D721Med (cell line): ENCODE data around the gene CRYZ.
"Not testable (repeated sequence)": the region's sequence is repeated elsewhere in the genome, so short reads cannot be mapped to it uniquely, and the experiment has no call there.

Source experiments
- DNase-seq: peaks from one replicate; pipeline ENCODE4 v3.0.0; 2011; ENCODE audit warnings: low spot score; ENCODE audit not compliant: insufficient read length
- FAIRE-seq: peaks from 2 replicates; lab custom pipeline; 2011; peaks lifted over from hg19 to GRCh38; lab: Jason Lieb, UNC
- TF ChIP-seq, protein P1 (sequence below): IDR thresholded peaks from 2 replicates; pipeline ENCODE4 v1.5.1; 2012; ENCODE audit warnings: mild to moderate bottlenecking, control low read depth; ENCODE audit not compliant: insufficient read depth; ENCODE audit errors: missing control alignments

CRYZ gene

DNA sequence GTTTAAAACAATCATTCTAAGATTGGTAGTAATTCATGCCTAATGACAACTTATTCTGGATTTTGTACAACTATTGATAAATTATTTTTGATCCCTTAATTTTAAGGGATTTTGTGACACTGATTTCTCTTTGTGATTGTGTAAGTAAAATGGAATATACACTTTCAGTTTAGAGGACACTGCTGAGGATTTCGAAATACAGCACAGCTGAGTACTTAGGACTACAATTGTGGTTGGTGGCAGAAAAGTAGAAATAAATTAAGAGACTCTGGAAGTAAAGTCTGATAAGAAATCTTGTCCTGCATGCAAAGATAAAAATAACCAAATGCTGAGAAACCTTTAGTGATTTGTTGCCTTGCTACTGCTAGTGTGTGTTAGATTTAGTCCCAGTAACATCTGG is 40.1 kb upstream of the CRYZ start:
- TF ChIP-seq, protein P1, sequence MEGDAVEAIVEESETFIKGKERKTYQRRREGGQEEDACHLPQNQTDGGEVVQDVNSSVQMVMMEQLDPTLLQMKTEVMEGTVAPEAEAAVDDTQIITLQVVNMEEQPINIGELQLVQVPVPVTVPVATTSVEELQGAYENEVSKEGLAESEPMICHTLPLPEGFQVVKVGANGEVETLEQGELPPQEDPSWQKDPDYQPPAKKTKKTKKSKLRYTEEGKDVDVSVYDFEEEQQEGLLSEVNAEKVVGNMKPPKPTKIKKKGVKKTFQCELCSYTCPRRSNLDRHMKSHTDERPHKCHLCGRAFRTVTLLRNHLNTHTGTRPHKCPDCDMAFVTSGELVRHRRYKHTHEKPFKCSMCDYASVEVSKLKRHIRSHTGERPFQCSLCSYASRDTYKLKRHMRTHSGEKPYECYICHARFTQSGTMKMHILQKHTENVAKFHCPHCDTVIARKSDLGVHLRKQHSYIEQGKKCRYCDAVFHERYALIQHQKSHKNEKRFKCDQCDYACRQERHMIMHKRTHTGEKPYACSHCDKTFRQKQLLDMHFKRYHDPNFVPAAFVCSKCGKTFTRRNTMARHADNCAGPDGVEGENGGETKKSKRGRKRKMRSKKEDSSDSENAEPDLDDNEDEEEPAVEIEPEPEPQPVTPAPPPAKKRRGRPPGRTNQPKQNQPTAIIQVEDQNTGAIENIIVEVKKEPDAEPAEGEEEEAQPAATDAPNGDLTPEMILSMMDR, result no peak
- FAIRE-seq (no peak), DNase-seq (no peak)

DNA sequence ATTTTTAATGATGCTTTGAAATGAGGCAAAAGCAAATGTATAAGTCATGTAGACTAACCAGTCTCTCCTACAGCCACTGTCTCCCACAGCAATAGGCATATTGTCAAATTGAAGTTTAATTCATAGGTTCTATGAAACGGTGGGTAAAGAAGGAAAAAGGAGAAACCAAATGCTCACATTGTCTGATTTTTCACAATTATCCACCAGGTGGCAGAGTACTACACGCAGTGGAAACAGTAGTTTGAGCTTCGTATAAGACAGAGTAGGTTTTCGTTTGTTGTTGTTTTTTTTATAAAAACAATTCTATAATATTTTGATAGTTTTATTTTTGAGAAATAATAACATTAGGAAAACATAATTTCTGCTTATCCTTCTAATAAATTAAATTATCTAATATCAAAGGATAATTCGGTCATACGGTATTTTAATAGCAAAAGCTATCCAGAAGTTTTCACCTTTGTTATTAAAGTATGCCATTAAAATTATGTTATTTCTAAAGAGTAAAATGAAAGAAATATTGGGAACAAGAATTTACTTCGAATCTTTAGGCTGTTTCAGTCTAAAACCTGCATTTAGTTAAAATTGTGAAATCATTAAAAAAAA is 39.2 kb upstream of the CRYZ start:
- TF ChIP-seq, protein P1, result peak; percentile 83
- DNase-seq (no peak), FAIRE-seq (peak; percentile 80)

DNA sequence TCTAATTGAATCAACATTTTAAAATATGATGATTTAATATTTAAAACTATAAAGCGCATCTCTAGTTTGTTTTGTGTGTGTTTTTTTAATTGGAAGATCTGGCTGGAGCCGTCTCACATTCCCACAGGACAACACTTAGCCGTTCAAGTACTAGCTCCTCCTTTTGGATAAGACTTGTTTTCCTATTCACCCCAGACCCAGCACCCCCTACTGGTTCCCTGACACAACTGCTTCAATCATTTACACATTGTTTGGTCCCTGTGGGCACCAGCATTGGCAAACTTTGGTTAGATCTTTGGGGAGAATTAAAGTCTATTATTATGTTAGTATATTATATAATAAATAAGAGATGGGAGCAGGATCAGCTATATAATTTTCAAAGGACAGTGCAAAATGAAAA is 34.6 kb upstream of the CRYZ start:
- TF ChIP-seq, protein P1, result no peak
- DNase-seq (no peak), FAIRE-seq (no peak)

DNA sequence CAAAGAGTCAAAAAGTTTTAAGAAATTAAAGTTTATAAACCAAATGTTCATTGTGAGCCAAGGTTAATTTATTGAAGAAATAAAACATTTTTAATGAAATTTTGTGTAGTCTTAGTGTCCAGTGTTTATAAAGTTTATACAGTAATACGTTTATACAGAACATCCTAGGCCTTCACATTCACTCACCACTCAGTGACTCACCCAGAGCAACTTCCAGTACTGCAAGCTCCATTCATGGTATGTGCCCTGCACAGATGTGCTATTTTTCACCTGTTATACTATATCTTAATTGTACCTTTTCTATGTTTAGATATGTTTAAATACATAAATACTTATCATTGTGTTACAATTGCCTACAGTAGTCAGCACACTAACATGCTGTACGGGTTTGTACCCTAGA is 33.7 kb upstream of the CRYZ start:
- DNase-seq, result no peak
- TF ChIP-seq, protein P1, result no peak
- FAIRE-seq, result no peak

DNA sequence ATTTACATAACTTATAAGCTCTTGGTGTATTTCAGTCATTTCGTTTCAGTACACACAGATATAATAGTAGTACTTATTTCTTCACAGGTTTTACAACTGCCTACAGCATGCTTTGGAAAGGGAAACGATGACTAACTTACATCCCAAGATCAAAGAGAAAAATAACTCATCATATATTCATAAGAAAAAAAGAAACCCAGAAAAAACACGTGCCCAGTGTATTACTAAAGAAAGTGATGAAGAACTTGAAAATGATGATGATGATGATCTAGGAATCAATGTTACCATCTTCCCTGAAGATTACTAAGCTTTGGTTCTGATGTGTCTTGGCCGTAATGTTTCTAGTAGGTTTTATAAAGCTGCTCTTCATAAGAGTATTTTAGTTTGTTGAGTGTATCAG is 31.0 kb upstream of the CRYZ start:
- TF ChIP-seq, protein P1, result no peak
- no peak for FAIRE-seq
- DNase-seq, result no peak

DNA sequence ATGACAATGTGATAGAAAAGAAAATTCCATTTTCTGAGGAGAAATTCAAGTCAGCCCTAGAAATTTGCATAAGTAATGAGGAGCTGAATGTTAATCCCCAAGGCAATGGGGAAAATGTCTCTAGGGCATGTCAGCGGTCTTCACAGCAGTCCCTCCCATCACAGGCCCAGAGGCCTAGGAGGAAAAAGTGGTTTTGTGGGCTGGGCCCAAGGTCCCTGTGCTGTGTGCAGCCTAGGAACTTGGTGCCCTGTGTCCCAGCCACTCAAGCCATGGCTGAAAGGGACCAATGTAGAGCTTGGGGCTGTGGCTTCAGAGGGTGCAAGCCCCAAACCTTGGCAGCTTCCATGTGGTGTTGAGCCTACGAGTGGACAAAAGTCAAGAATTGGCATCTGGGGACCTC is 23.8 kb upstream of the CRYZ start:
- DNase-seq, FAIRE-seq: not testable (repeated sequence)

DNA sequence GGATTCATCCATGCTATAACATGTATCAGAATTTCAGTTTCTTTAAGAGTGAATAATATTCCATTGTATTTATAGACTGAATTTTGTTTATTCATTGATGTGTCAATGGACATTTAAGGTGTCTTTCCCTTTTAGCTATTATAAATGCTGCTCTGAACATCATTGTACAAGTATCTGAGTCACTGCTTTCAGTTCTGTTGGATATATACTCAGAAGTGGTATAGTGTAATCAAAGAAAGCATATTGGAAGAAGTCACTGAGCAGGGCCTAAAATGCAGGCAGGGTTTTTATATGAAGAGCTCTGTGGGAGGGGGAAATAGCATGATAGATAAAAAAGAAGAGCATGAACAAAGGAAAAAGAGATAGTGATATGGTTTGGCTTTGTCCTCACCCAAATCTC is 22.6 kb upstream of the CRYZ start:
- FAIRE-seq (no peak), DNase-seq (no peak)
- TF ChIP-seq, protein P1, result no peak

DNA sequence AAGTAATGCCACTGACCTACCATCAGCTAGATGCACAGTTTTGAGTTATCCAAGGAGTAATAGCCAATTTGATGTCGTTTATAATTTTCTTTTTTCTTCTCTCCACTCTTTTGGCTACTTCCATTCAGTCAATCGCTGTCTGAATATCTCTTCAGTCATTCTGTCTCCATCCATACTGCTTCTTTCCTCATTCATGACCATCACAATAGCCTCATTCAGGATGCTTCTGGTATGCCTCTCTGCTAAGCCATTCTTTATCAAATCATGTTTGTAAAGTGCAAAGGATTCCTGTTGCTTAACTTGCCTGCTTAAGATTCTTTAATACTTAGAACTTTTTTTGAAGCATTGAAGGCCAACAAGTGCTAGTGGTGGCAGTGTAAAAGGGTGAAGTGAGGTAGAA is 20.3 kb upstream of the CRYZ start:
- TF ChIP-seq, protein P1, result no peak
- FAIRE-seq (no peak), DNase-seq (no peak)
